ENCODE results near the gene KCNQ5.

KCNQ5 gene

GRCh38 chr6:72699159-72699558, 77.3 kb downstream of the KCNQ5 start:
- TF ChIP-seq CTCF (IDR thresholded peaks at IDR 0.05; ENCODE audit: control insufficient read depth, extremely low read depth, insufficient read depth): no peak
- DNase-seq (ENCODE audit: low read depth): no peak
- H3K4me3 ChIP-seq (ENCODE audit: low read depth, low read length): no peak overlapping the region

GRCh38 chr6:72702421-72702820, 80.6 kb downstream of the KCNQ5 start:
- no peak for DNase-seq (ENCODE audit: low read depth)
- no peak for TF ChIP-seq CTCF (IDR thresholded peaks at IDR 0.05; ENCODE audit: control insufficient read depth, extremely low read depth, insufficient read depth)
- H3K4me3 ChIP-seq (ENCODE audit: low read depth, low read length): no peak overlapping the region

GRCh38 chr6:72703093-72703492, 81.2 kb downstream of the KCNQ5 start:
- no peak overlapping the region for H3K4me3 ChIP-seq (ENCODE audit: low read depth, low read length)
- DNase-seq (ENCODE audit: low read depth): no peak
- TF ChIP-seq CTCF (IDR thresholded peaks at IDR 0.05; ENCODE audit: control insufficient read depth, extremely low read depth, insufficient read depth): no peak

GRCh38 chr6:72704979-72705378, 83.1 kb downstream of the KCNQ5 start:
- TF ChIP-seq CTCF (IDR thresholded peaks at IDR 0.05; ENCODE audit: control insufficient read depth, extremely low read depth, insufficient read depth): no peak
- DNase-seq (ENCODE audit: low read depth): no peak
- H3K4me3 ChIP-seq (ENCODE audit: low read depth, low read length): no peak overlapping the region

GRCh38 chr6:72709431-72709830, 87.6 kb downstream of the KCNQ5 start:
- no peak overlapping the region for H3K4me3 ChIP-seq (ENCODE audit: low read depth, low read length)
- no peak for DNase-seq (ENCODE audit: low read depth)
- no peak for TF ChIP-seq CTCF (IDR thresholded peaks at IDR 0.05; ENCODE audit: control insufficient read depth, extremely low read depth, insufficient read depth)

- no peak for TF ChIP-seq CTCF (IDR thresholded peaks at IDR 0.05; ENCODE audit: control insufficient read depth, extremely low read depth, insufficient read depth)
- H3K4me3 ChIP-seq (ENCODE audit: low read depth, low read length): no peak overlapping the region
- no peak for DNase-seq (ENCODE audit: low read depth)
These were observed 89.9 kb downstream of the KCNQ5 start for GRCh38 chr6:72711731-72712130.

GRCh38 chr6:72712910-72713309, 91.0 kb downstream of the KCNQ5 start:
- no peak for TF ChIP-seq CTCF (IDR thresholded peaks at IDR 0.05; ENCODE audit: control insufficient read depth, extremely low read depth, insufficient read depth)
- no peak overlapping the region for H3K4me3 ChIP-seq (ENCODE audit: low read depth, low read length)
- no peak for DNase-seq (ENCODE audit: low read depth)
